Kidney (tissue), 14 donors: Measurements from ENCODE around the gene MTCL1. TPM values are rescaled to one million over a fixed set of nuclear protein-coding genes. Genes with fewer than 3 reads are reported as not detected.

Source experiments
- DNase-seq, 5 donors: peaks; one replicate each; pipeline ENCODE4 v3.0.0-alpha.2; 2013 to 2020
- FAIRE-seq: peaks from 2 replicates; lab custom pipeline; 2012; peaks lifted over from hg19 to GRCh38; lab: Jason Lieb, UNC
- H3K27ac ChIP-seq, 2 donors: one replicate each; pipeline ENCODE4 v1.7.0; 2013; ENCODE audit warnings: low read depth in 2 of 2, low read length in 2 of 2, inconsistent platforms in 1 of 2
- H3K27me3 ChIP-seq: one replicate; pipeline ENCODE4 v1.7.1; 2013; ENCODE audit warnings: low read length, inconsistent platforms; ENCODE audit not compliant: control insufficient read depth, insufficient read depth
- H3K36me3 ChIP-seq, 3 donors: one replicate each; pipeline versions ENCODE4 v1.7.0 to v1.7.1; 2013; ENCODE audit warnings: low read length in 3 of 3, control low read depth in 1 of 3, inconsistent platforms in 1 of 3; ENCODE audit not compliant: insufficient read depth in 3 of 3, control insufficient read depth in 2 of 3
- H3K4me1 ChIP-seq, 3 donors: one replicate each; pipeline versions ENCODE4 v1.7.0 to v1.7.1; 2013; ENCODE audit warnings: low read length in 3 of 3, inconsistent platforms in 1 of 3, low read depth in 1 of 3; ENCODE audit not compliant: control insufficient read depth in 2 of 3, insufficient read depth in 2 of 3
- H3K4me3 ChIP-seq, 3 donors: one replicate each; pipeline versions ENCODE4 v1.7.0 to v1.8.1; 2013; ENCODE audit warnings: low read length in 3 of 3, control low read depth in 1 of 3, inconsistent platforms in 1 of 3
- H3K9ac ChIP-seq, 3 donors: one replicate each; pipeline versions ENCODE4 v1.7.0 to v1.7.1; 2013; ENCODE audit warnings: low read length in 3 of 3, control low read depth in 1 of 3, inconsistent platforms in 1 of 3
- H3K9me3 ChIP-seq, 3 donors: one replicate each; pipeline versions ENCODE4 v1.7.0 to v1.7.1; 2013; ENCODE audit warnings: low read length in 3 of 3, control low read depth in 1 of 3, inconsistent platforms in 1 of 3; ENCODE audit not compliant: control insufficient read depth in 2 of 3, insufficient read depth in 1 of 3
- CTCF ChIP-seq: IDR thresholded peaks from 3 replicates; pipeline ENCODE4 v1.5.1; 2012; ENCODE audit warnings: mild to moderate bottlenecking, moderate library complexity, borderline replicate concordance; ENCODE audit not compliant: insufficient read depth; ENCODE audit errors: extremely low read depth
- intact Hi-C: fragments of 100-400 bp; cut with DNase I; formaldehyde crosslinking; loops from one replicate; pipeline ENCODE4 v1.11.1; 2022
- polyA plus RNA-seq: library from polyadenylated mRNA; stranded (reverse); fragments of 350-450 nt; fragmentation: Illumina TruSeq; extraction: RNeasy Lipid Tissue Mini Kit (QIAGEN cat#74804); gene quantifications from one replicate; pipeline ENCODE4 v1.2.3, GENCODE V29; 2014; ENCODE audit warnings: low read depth, low replicate concordance; ENCODE audit not compliant: insufficient read depth
- total RNA-seq: library from RNA; stranded (reverse); fragmentation: NEBNext Ultra II Directional; extraction: Animal tissue kit (Norgen Biotek cat#: 25700); gene quantifications from one replicate; pipeline ENCODE4 v1.2.1, GENCODE V29; 2021
- donor health status: control.
- donor health status: control.
- donor health status: control.
- donor health status: control.
- donor health status: control.
- donor health status: DM: yes; HTN: yes; CAD: no.
- donor health status: Normal renal cell carcinoma (clear cell type).

The MTCL1 gene
- total and polyA plus RNA-seq, 2 donors from 2014 or later: 2.5 to 15.3 TPM

GRCh38 chr18:8694891-8695290, 10.5 kb upstream of the MTCL1 start:
- H3K4me3 ChIP-seq: no peak overlapping the region
- FAIRE-seq (no peak), DNase-seq (no peak)
- TF ChIP-seq CTCF: no peak
- H3K9me3 ChIP-seq: no peaks in the 10 kb centered on the region
- H3K27ac ChIP-seq: no peak overlapping the region
- intact Hi-C loops: no loop called here
- no peak overlapping the region for H3K9ac ChIP-seq
- no peaks in the 10 kb centered on the region for H3K27me3 ChIP-seq
- H3K36me3 ChIP-seq: no peaks in the 10 kb centered on the region
- no peaks in the 10 kb centered on the region for H3K4me1 ChIP-seq

- no peak for FAIRE-seq
These were observed 9.3 kb upstream of the MTCL1 start for GRCh38 chr18:8695932-8696517.

GRCh38 chr18:8696749-8697211, 8.6 kb upstream of the MTCL1 start:
- Histone ChIP-seq H3K9me3 (no peaks in the 10 kb centered on the region), H3K4me3 (no peak overlapping the region), H3K27me3 (no peaks in the 10 kb centered on the region), H3K4me1 (no peaks in the 10 kb centered on the region), H3K9ac (no peak overlapping the region), H3K27ac (no peak overlapping the region), H3K36me3 (no peaks in the 10 kb centered on the region)
- peak; percentile 64 to 83 (median 71) for DNase-seq
- peak; percentile 95 for FAIRE-seq
- TF ChIP-seq CTCF: peak; percentile 75
- intact Hi-C loops: no loop called here

More at GRCh38 chr18:8695932-8696517, 9.3 kb upstream of the MTCL1 start:
- H3K4me1 ChIP-seq: no peaks in the 10 kb centered on the region
- H3K27me3 ChIP-seq: no peaks in the 10 kb centered on the region
- H3K4me3 ChIP-seq: no peak overlapping the region
- no peak overlapping the region for H3K9ac ChIP-seq
- TF ChIP-seq CTCF: no peak
- H3K36me3 ChIP-seq: no peaks in the 10 kb centered on the region
- H3K9me3 ChIP-seq: no peaks in the 10 kb centered on the region
- intact Hi-C loops: no loop called here
- DNase-seq: no peak
- no peak overlapping the region for H3K27ac ChIP-seq

- Histone ChIP-seq H3K9ac (no peak overlapping the region), H3K4me3 (no peak overlapping the region), H3K27ac (no peak overlapping the region), H3K36me3 (no peaks in the 10 kb centered on the region), H3K27me3 (no peaks in the 10 kb centered on the region), H3K9me3 (no peaks in the 10 kb centered on the region), H3K4me1 (peaks cover 0 to 10% (median 8%) of the 10 kb centered on the region in 3 donors)
- FAIRE-seq (peak; percentile 38), DNase-seq (no peak)
- intact Hi-C loops: no loop called here
- no peak for TF ChIP-seq CTCF
These were observed 6.2 kb upstream of the MTCL1 start for GRCh38 chr18:8699126-8699525.
